GM06990 (cell line): ENCODE results near the gene ZNF787.

Experiments
- DNase-seq: peaks from one replicate; pipeline ENCODE4 v3.0.0-alpha.2; 2011; ENCODE audit not compliant: insufficient read length; ENCODE audit errors: extremely low read depth
- H3K27me3 ChIP-seq: replicated peaks from 2 replicates; pipeline ENCODE4 v1.6.0; 2011; ENCODE audit warnings: low read length; ENCODE audit not compliant: control insufficient read depth, insufficient read depth
- H3K36me3 ChIP-seq: 2 replicates; pipeline ENCODE4 v1.5.1; 2011; ENCODE audit warnings: low read length; ENCODE audit not compliant: control insufficient read depth, insufficient read depth
- H3K4me3 ChIP-seq: replicated peaks from 2 replicates; pipeline ENCODE4 v1.5.1; 2011; ENCODE audit warnings: low read depth, mild to moderate bottlenecking, control low read depth, low read length
- CTCF ChIP-seq: IDR thresholded peaks from 2 replicates; pipeline ENCODE4 v1.5.1; 2011; ENCODE audit warnings: low read length, control low read depth, mild to moderate bottlenecking, inconsistent platforms; ENCODE audit not compliant: insufficient read depth, poor library complexity, severe bottlenecking

ZNF787 gene

GRCh38 chr19:56117889-56118288 is 3.2 kb downstream of the ZNF787 start:
- Histone ChIP-seq H3K36me3 (peaks cover 4% of the 10 kb centered on the region), H3K4me3 (no peak overlapping the region), H3K27me3 (no peaks in the 10 kb centered on the region)
- no peak for DNase-seq
- TF ChIP-seq CTCF = no peak

- no peak for DNase-seq
- no peak overlapping the region for H3K4me3 ChIP-seq
- TF ChIP-seq CTCF = no peak
- peaks cover 4% of the 10 kb centered on the region for H3K36me3 ChIP-seq
- no peaks in the 10 kb centered on the region for H3K27me3 ChIP-seq
Measured at GRCh38 chr19:56117376-56117884, 3.7 kb downstream of the ZNF787 start.

GRCh38 chr19:56116606-56117005 is 4.5 kb downstream of the ZNF787 start:
- DNase-seq = no peak
- Histone ChIP-seq H3K4me3 (no peak overlapping the region), H3K27me3 (no peaks in the 10 kb centered on the region), H3K36me3 (peaks cover 4% of the 10 kb centered on the region)
- TF ChIP-seq CTCF = no peak

- Histone ChIP-seq H3K27me3 (no peaks in the 10 kb centered on the region), H3K36me3 (peaks cover 4% of the 10 kb centered on the region), H3K4me3 (no peak overlapping the region)
- no peak for DNase-seq
- no peak for TF ChIP-seq CTCF
Measured at GRCh38 chr19:56115490-56115889, 5.6 kb downstream of the ZNF787 start.

GRCh38 chr19:56114778-56115110 is 6.4 kb downstream of the ZNF787 start:
- H3K36me3 ChIP-seq = peaks cover 4% of the 10 kb centered on the region
- no peak for TF ChIP-seq CTCF

GRCh38 chr19:56114051-56114777 is 6.9 kb downstream of the ZNF787 start:
- DNase-seq = no peak
- no peak for TF ChIP-seq CTCF
- Histone ChIP-seq H3K4me3 (no peak overlapping the region), H3K36me3 (peaks cover 5% of the 10 kb centered on the region), H3K27me3 (no peaks in the 10 kb centered on the region)

More at GRCh38 chr19:56114778-56115110, 6.4 kb downstream of the ZNF787 start:
- no peak for DNase-seq
- Histone ChIP-seq H3K4me3 (no peak overlapping the region), H3K27me3 (no peaks in the 10 kb centered on the region)
